ENCODE results near the gene ZFP69B. TPM values are rescaled to one million over a fixed set of nuclear protein-coding genes. Genes with fewer than 3 reads are reported as not detected.

ZFP69B gene
- total and polyA plus RNA-seq, 2 experiments from 2014 or later: 5.2 to 10.8 TPM

DNA sequence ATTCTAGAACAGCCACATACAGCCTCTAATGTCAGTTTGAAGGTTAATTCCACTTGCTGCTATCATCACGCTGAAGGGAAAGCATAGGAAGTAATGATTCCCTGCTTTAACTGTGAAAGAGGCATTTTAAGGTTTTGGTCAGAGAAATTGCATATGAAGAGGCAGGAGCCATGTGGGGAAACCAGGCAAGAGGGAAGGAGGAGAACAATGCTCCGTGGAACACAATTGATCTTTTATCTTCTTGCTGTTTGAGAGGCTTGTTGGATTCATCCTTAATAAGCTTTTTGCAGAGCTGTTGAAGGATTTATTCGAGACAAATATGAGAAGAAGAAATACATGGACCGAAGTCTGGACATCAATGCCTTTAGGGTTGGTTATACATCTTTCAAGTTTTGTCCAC, 40.8 kb upstream of the ZFP69B start:
- peak; percentile 14 for DNase-seq (ENCODE audit: low spot score)
- Histone ChIP-seq H3F3A (replicated peaks; ENCODE audit: low read depth) (no peaks in the 10 kb centered on the region), H3K4me1 (ENCODE audit: insufficient read depth) (peaks cover 5% of the 10 kb centered on the region; the same call in 1 of the 2 replicates), H3K79me2 (replicated peaks; ENCODE audit: insufficient read depth) (no peaks in the 10 kb centered on the region), H3K27me3 (ENCODE audit: insufficient read depth) (no peaks in the 10 kb centered on the region), H3K9me2 (ENCODE audit: insufficient read depth) (no peaks in the 10 kb centered on the region), H3K27ac (ENCODE audit: low read depth) (no peak overlapping the region), H4K20me1 (replicated peaks; ENCODE audit: insufficient read depth) (no peaks in the 10 kb centered on the region), H2AFZ (peak overlapping the region; percentile 33; the same call in 1 of the 2 replicates), H3K36me3 (ENCODE audit: insufficient read depth) (no peaks in the 10 kb centered on the region), H3K4me2 (peak overlapping the region; percentile 67), H3K4me3 (no peak overlapping the region)
- no peak overlapping the region for H3K27ac Mint-ChIP-seq
- H3K27me3 Mint-ChIP-seq (ENCODE audit: insufficient read depth, low read depth, poor library complexity): no peaks in the 10 kb centered on the region
- H3K9me3 Mint-ChIP-seq: no peaks in the 10 kb centered on the region
- H3K36me3 Mint-ChIP-seq (ENCODE audit: low read depth): no peaks in the 10 kb centered on the region
- peak; percentile 66 for ATAC-seq
- peaks cover 11% of the 10 kb centered on the region for H3K4me1 Mint-ChIP-seq
- TF ChIP-seq NANOG (IDR thresholded peaks at IDR 0.05; ENCODE audit: borderline replicate concordance): no peak
- TF ChIP-seq ZNF114 (CRISPR knock-in tag; IDR thresholded peaks at IDR 0.05): no peak
- TF ChIP-seq STAT1 (IDR thresholded peaks at IDR 0.05; ENCODE audit: unreplicated experiment): no peak
- no peak for TF ChIP-seq POLR2AphosphoS5 (IDR thresholded peaks at IDR 0.05; ENCODE audit: low read depth)
- TF ChIP-seq, protein P1, sequence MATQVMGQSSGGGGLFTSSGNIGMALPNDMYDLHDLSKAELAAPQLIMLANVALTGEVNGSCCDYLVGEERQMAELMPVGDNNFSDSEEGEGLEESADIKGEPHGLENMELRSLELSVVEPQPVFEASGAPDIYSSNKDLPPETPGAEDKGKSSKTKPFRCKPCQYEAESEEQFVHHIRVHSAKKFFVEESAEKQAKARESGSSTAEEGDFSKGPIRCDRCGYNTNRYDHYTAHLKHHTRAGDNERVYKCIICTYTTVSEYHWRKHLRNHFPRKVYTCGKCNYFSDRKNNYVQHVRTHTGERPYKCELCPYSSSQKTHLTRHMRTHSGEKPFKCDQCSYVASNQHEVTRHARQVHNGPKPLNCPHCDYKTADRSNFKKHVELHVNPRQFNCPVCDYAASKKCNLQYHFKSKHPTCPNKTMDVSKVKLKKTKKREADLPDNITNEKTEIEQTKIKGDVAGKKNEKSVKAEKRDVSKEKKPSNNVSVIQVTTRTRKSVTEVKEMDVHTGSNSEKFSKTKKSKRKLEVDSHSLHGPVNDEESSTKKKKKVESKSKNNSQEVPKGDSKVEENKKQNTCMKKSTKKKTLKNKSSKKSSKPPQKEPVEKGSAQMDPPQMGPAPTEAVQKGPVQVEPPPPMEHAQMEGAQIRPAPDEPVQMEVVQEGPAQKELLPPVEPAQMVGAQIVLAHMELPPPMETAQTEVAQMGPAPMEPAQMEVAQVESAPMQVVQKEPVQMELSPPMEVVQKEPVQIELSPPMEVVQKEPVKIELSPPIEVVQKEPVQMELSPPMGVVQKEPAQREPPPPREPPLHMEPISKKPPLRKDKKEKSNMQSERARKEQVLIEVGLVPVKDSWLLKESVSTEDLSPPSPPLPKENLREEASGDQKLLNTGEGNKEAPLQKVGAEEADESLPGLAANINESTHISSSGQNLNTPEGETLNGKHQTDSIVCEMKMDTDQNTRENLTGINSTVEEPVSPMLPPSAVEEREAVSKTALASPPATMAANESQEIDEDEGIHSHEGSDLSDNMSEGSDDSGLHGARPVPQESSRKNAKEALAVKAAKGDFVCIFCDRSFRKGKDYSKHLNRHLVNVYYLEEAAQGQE (IDR thresholded peaks at IDR 0.05; ENCODE audit: unreplicated experiment): no peak
- no peak for TF ChIP-seq ZNF331 (CRISPR knock-in tag; IDR thresholded peaks at IDR 0.05; ENCODE audit: low read depth)
- TF ChIP-seq CREB1 (CRISPR knock-in tag; IDR thresholded peaks at IDR 0.05; ENCODE audit: low read depth): no peak
- no peak for TF ChIP-seq EZH2 (IDR thresholded peaks at IDR 0.05; ENCODE audit: low read depth, unreplicated experiment)
- TF ChIP-seq, protein P2, sequence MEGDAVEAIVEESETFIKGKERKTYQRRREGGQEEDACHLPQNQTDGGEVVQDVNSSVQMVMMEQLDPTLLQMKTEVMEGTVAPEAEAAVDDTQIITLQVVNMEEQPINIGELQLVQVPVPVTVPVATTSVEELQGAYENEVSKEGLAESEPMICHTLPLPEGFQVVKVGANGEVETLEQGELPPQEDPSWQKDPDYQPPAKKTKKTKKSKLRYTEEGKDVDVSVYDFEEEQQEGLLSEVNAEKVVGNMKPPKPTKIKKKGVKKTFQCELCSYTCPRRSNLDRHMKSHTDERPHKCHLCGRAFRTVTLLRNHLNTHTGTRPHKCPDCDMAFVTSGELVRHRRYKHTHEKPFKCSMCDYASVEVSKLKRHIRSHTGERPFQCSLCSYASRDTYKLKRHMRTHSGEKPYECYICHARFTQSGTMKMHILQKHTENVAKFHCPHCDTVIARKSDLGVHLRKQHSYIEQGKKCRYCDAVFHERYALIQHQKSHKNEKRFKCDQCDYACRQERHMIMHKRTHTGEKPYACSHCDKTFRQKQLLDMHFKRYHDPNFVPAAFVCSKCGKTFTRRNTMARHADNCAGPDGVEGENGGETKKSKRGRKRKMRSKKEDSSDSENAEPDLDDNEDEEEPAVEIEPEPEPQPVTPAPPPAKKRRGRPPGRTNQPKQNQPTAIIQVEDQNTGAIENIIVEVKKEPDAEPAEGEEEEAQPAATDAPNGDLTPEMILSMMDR (conservative IDR thresholded peaks at IDR 0.05; ENCODE audit: low read depth in 2 of 2): no peak
- TF ChIP-seq, protein P3, sequence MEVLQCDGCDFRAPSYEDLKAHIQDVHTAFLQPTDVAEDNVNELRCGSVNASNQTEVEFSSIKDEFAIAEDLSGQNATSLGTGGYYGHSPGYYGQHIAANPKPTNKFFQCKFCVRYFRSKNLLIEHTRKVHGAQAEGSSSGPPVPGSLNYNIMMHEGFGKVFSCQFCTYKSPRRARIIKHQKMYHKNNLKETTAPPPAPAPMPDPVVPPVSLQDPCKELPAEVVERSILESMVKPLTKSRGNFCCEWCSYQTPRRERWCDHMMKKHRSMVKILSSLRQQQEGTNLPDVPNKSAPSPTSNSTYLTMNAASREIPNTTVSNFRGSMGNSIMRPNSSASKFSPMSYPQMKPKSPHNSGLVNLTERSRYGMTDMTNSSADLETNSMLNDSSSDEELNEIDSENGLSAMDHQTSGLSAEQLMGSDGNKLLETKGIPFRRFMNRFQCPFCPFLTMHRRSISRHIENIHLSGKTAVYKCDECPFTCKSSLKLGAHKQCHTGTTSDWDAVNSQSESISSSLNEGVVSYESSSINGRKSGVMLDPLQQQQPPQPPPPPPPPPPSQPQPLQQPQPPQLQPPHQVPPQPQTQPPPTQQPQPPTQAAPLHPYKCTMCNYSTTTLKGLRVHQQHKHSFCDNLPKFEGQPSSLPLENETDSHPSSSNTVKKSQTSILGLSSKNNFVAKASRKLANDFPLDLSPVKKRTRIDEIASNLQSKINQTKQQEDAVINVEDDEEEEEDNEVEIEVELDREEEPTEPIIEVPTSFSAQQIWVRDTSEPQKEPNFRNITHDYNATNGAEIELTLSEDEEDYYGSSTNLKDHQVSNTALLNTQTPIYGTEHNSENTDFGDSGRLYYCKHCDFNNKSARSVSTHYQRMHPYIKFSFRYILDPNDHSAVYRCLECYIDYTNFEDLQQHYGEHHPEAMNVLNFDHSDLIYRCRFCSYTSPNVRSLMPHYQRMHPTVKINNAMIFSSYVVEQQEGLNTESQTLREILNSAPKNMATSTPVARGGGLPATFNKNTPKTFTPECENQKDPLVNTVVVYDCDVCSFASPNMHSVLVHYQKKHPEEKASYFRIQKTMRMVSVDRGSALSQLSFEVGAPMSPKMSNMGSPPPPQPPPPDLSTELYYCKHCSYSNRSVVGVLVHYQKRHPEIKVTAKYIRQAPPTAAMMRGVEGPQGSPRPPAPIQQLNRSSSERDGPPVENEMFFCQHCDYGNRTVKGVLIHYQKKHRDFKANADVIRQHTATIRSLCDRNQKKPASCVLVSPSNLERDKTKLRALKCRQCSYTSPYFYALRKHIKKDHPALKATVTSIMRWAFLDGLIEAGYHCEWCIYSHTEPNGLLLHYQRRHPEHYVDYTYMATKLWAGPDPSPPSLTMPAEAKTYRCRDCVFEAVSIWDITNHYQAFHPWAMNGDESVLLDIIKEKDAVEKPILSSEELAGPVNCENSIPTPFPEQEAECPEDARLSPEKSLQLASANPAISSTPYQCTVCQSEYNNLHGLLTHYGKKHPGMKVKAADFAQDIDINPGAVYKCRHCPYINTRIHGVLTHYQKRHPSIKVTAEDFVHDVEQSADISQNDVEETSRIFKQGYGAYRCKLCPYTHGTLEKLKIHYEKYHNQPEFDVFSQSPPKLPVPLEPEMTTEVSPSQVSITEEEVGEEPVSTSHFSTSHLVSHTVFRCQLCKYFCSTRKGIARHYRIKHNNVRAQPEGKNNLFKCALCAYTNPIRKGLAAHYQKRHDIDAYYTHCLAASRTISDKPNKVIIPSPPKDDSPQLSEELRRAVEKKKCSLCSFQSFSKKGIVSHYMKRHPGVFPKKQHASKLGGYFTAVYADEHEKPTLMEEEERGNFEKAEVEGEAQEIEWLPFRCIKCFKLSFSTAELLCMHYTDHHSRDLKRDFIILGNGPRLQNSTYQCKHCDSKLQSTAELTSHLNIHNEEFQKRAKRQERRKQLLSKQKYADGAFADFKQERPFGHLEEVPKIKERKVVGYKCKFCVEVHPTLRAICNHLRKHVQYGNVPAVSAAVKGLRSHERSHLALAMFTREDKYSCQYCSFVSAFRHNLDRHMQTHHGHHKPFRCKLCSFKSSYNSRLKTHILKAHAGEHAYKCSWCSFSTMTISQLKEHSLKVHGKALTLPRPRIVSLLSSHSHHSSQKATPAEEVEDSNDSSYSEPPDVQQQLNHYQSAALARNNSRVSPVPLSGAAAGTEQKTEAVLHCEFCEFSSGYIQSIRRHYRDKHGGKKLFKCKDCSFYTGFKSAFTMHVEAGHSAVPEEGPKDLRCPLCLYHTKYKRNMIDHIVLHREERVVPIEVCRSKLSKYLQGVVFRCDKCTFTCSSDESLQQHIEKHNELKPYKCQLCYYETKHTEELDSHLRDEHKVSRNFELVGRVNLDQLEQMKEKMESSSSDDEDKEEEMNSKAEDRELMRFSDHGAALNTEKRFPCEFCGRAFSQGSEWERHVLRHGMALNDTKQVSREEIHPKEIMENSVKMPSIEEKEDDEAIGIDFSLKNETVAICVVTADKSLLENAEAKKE (CRISPR knock-in tag; IDR thresholded peaks at IDR 0.05): no peak
- TF ChIP-seq, protein P4, sequence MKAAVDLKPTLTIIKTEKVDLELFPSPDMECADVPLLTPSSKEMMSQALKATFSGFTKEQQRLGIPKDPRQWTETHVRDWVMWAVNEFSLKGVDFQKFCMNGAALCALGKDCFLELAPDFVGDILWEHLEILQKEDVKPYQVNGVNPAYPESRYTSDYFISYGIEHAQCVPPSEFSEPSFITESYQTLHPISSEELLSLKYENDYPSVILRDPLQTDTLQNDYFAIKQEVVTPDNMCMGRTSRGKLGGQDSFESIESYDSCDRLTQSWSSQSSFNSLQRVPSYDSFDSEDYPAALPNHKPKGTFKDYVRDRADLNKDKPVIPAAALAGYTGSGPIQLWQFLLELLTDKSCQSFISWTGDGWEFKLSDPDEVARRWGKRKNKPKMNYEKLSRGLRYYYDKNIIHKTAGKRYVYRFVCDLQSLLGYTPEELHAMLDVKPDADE (IDR thresholded peaks at IDR 0.05): no peak
- no peak overlapping the region for H3K4me3 Mint-ChIP-seq

Data from GM23338 (cell line).